Hepatocyte (in vitro differentiated cells): Measurements from ENCODE around the gene C16orf54.
"Not testable (repeated sequence)": the region's sequence is repeated elsewhere in the genome, so short reads cannot be mapped to it uniquely, and the experiment has no call there.

Source experiments
- CTCF ChIP-seq: fragments of 200-600 bp; sonication (generic); IDR thresholded peaks from 2 replicates; pipeline ENCODE4 v1.5.1; 2016; ENCODE audit warnings: antibody characterized with exemption, mild to moderate bottlenecking; ENCODE audit not compliant: poor library complexity
- EZH2 ChIP-seq: fragments of 200-600 bp; sonication (generic); IDR thresholded peaks from 2 replicates; pipeline ENCODE4 v1.6.1; 2016; ENCODE audit warnings: antibody characterized with exemption, mild to moderate bottlenecking, borderline replicate concordance
- EZH2phosphoT487 ChIP-seq: fragments of 200-600 bp; sonication (generic); IDR thresholded peaks from one replicate; pipeline ENCODE4 v1.6.1; 2018; ENCODE audit warnings: antibody characterized with exemption, mild to moderate bottlenecking, low read depth, moderate library complexity; ENCODE audit not compliant: unreplicated experiment, severe bottlenecking

- TF ChIP-seq CTCF, EZH2, EZH2phosphoT487: not testable (repeated sequence)
Observed at GRCh38 chr16:29692606-29693005, 53.2 kb downstream of the C16orf54 start.
